ENCODE results near the gene PACSIN2. TPM values are rescaled to one million over a fixed set of nuclear protein-coding genes. Genes with fewer than 3 reads are reported as not detected.
A peak's percentile ranks its signal among the peaks of the same experiment; 100 is the strongest.
"Not testable (repeated sequence)": the region's sequence is repeated elsewhere in the genome, so short reads cannot be mapped to it uniquely, and the experiment has no call there.

Gene PACSIN2
- polyA plus RNA-seq, 3 donors from 2014 or later: 18.4 to 31.6 (median 23.0) TPM

DNA sequence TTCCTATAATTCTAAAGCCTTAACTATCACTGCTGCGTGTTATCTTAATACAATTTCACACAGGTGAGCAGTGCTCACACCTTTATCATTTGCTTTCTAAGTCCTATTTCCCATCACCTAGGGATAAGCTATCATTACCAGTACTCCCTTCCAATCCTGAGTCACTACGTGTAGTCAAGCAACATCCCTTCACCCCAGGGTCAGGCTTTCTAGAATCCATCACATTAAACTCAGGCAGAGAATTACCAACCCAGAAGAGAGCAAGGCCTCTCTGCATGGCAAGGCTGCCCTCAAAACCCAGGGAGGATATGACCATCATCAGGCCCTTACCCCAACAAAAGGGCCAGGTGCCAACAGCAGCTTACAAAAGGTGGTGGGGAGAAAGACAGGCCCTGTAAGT is 9.8 kb downstream of the PACSIN2 start:
- Mint-ChIP-seq H3K27me3 (ENCODE audit: low read depth in 3 of 3) (peaks cover 0 to 2% (median 2%) of the 10 kb centered on the region in 3 donors), H3K4me1 (peaks cover 57 to 63% of the 10 kb centered on the region in 2 donors), H3K4me3 (no peak overlapping the region), H3K9me3 (no peaks in the 10 kb centered on the region), H3K36me3 (no peaks in the 10 kb centered on the region), H3K27ac (peak overlapping the region in 3 of 6 donors; percentile 49 to 53 (median 51))
- DNase-seq: no peak

DNA sequence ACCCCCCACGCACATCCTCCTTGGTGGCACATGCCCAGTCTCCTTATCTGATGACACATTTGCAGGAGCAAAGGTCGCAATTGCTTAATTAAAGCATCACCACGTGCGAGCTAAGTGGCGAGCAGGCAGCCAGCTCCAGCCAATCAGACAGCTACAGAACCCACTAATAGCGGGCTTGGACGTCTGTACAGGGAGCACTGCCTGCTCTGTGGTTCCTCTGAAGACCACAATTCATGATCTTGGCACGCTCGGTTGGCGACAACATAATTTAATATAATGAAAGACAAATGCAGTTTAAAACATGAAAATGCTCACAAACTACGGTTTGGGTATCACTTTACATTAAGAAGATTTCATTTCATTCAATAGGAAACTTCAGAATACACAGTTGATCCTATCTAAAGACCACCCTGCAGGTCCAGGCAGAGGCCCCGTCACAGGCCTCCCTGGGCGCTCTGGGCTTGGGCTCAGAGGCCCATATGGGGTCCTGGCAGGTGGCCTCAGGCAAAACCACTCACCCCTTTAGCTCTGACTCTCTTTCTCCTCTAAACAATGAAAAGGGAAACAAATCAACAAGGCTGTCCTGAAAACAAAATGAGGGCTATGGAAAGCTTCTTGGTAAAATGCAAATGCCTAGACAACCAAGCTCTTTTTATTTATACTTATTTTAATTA is 10.4 kb downstream of the PACSIN2 start:
- peaks cover 57 to 66% of the 10 kb centered on the region in 2 donors for H3K4me1 Mint-ChIP-seq
- peak overlapping the region in 4 of 6 donors; percentile 23 to 62 (median 44) for H3K27ac Mint-ChIP-seq
- no peaks in the 10 kb centered on the region for H3K36me3 Mint-ChIP-seq
- peaks cover 0 to 2% (median 0%) of the 10 kb centered on the region in 3 donors for H3K27me3 Mint-ChIP-seq (ENCODE audit: low read depth in 3 of 3)
- H3K9me3 Mint-ChIP-seq: no peaks in the 10 kb centered on the region
- H3K4me3 Mint-ChIP-seq: peak overlapping the region in 4 of 5 donors; percentile 27 to 53 (median 36)
- peak; percentile 17 to 35 (median 31) for DNase-seq

DNA sequence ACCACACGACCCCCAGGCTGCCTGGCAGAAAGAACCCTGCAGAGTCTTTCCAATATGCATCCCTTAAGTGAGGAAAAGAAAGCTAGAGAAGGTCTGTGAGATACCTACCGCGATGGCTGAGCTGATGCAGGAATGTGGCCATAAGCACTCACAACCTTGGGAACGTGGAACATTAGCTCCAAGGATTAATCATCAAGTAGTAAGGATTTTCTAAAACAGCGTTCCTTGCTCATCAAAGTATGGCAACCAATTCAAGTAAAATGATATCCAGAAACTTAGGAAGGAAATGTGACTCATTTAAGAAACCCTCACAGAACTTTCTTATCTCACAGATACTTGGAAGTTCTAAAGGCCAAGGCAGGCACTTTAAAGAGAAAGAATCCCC is 12.8 kb downstream of the PACSIN2 start:
- Mint-ChIP-seq H3K27me3 (ENCODE audit: low read depth in 3 of 3) (peaks cover 0 to 2% (median 0%) of the 10 kb centered on the region in 3 donors), H3K4me3 (no peak overlapping the region), H3K27ac (peak overlapping the region in 1 of 6 donors; percentile 21), H3K9me3 (no peaks in the 10 kb centered on the region), H3K36me3 (no peaks in the 10 kb centered on the region), H3K4me1 (peaks cover 72 to 88% of the 10 kb centered on the region in 2 donors)
- DNase-seq: no peak

DNA sequence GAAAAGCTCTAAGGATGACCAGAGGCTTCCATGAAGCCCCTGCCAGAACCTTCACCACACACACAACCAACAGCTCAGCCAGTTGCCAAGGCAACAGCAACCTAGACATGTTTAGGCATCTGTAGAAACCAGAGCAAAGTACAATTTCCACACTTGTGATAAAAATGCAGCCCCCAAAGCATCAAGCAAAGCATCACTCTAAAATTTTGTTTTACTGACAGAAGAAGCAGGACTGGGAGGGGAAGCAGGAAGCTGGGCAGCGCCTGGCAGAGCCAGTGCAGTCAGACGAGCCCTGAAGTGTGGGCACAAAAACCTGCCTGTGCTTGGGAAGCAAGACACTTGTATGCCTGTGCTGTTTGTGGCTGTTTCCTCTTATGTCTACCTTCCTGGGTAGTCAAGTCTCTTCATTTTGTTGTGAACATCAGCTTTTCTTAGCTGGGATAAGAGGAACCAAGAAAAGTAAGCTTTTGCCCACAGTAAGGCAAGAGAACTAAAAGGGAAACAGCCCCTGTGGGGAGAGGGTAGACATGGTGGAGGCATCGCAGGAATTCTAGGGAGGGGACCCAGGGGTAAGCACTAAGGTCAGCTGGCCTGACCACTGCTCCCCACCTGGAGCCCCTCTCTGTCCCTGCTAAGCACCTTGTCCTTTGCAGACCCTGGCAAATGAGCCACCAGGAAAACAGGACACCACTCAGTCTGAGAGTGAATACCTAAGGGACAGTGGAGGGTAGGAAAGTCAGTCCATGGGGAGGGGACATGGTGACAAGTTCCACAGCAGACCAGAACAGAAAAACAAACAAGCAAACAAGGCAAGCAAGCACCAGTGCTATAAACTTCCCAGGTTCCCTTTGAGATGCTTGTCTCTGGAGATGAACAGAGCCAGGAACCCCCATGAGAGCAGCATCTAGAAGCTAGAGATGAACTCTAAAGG is 13.4 kb downstream of the PACSIN2 start:
- Mint-ChIP-seq H3K9me3 (no peaks in the 10 kb centered on the region), H3K27me3 (ENCODE audit: low read depth in 3 of 3) (no peaks in the 10 kb centered on the region), H3K36me3 (no peaks in the 10 kb centered on the region), H3K4me3 (peak overlapping the region in 1 of 5 donors; percentile 10), H3K4me1 (peaks cover 74 to 83% of the 10 kb centered on the region in 2 donors), H3K27ac (peak overlapping the region; percentile 3 to 58 (median 38))
- DNase-seq: no peak

DNA sequence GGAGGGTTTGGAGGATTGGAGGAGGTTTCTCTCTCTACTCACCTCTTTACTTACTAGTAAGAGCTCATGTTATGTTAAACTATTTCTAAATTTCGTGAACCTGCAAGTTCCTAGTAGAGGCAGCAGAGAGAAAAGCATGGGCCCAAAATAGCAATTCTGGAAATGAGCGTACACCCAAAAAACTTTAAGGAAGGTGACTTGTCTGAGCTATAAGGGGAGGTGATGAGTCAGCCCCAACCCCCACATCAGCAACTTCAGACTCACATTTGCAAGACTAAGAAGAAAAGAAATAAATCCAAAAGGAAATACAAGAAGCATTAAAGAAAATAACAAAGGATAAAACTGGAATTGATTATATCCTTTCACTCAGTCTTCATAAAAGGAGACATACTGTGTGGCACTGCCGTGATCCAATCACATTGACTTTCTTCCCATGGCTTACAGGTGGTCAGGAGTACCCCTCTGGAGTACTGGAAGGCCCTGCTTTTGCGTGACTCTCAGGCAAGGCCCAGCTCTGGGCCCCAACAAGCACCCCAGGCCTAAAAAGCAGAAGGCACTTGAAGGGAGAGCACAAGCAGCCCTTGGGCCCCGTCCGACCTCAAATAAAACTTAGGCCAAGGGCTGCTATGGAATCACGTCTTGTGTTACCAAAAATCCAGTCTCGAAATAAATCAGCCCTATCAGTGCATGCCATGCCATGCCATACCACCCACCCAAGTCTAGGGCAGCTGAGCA is 14.3 kb downstream of the PACSIN2 start:
- Mint-ChIP-seq H3K27me3 (ENCODE audit: low read depth in 3 of 3) (no peaks in the 10 kb centered on the region), H3K4me3 (no peak overlapping the region), H3K9me3 (no peaks in the 10 kb centered on the region), H3K4me1 (peaks cover 71 to 76% of the 10 kb centered on the region in 2 donors), H3K27ac (peak overlapping the region in 5 of 6 donors; percentile 13 to 47 (median 30)), H3K36me3 (no peaks in the 10 kb centered on the region)
- no peak for DNase-seq

DNA sequence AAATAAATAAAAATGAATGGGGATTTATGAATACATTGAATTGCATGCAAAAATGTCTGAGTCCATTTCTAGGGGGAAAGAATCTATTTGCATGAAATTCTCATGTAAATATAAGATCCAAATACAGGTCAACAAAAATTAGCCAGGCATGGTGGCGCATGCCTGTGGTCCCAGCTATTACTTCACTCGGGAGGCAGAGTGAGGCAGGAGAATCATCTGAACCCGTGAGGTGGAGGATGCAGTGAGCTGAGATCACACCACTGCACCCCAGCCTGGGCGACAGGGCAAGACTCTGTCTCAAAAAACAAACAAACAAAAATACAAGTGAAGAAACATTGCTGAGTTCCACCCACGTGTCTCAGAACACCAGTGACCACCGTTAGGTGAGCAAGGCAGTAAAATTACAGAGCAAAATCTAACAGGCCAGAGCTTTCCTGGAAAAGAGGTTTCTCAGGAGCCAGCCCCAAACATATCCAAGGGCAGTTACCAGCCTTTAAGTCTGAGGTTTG is 17.3 kb downstream of the PACSIN2 start:
- H3K4me1 Mint-ChIP-seq: peaks cover 61 to 62% of the 10 kb centered on the region in 2 donors
- H3K27ac Mint-ChIP-seq: peak overlapping the region in 2 of 6 donors; percentile 26 to 72
- no peak for DNase-seq
- H3K27me3 Mint-ChIP-seq (ENCODE audit: low read depth in 3 of 3): no peaks in the 10 kb centered on the region
- no peak overlapping the region for H3K4me3 Mint-ChIP-seq
- H3K9me3 Mint-ChIP-seq: no peaks in the 10 kb centered on the region
- H3K36me3 Mint-ChIP-seq: no peaks in the 10 kb centered on the region

DNA sequence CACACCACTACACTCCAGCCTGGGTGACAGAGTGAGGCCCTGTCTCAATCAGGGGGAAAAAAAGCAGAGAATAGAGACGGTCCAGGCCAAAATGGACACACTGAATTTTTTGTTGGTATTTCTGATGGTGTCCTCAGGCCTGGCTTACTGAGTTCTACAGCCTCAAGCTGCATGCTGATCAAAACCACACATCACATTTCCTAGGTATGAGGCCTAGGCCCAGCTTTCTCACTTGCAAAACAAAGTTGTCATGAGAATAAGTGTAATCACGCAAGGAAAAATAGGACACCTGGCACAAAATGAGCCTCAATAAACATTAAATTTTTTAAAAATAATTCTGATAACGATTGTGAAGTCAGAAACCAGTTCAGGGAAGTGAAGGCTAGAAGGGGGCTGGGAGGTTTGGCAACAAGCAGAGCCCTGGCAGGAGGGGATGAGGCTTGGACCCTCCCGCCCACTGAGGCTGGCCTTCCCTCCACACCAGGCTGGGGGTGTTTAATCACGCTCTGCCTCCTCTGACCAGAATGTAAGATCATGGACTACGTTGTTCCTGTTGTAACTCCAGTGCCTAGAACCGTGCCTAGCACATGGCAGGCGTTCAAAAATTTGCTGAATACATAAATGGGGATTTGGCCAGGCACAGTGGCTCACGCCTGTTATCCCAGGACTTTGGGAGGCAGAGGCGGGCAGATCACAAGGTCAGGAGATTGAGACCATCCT is 18.1 kb downstream of the PACSIN2 start:
- Mint-ChIP-seq H3K27ac (peak overlapping the region in 1 of 6 donors; percentile 35), H3K4me1 (peaks cover 56 to 61% of the 10 kb centered on the region in 2 donors), H3K36me3 (peaks cover 0 to 3% (median 0%) of the 10 kb centered on the region in 3 donors), H3K27me3 (ENCODE audit: low read depth in 3 of 3) (no peaks in the 10 kb centered on the region), H3K4me3 (no peak overlapping the region), H3K9me3 (no peaks in the 10 kb centered on the region)
- DNase-seq: no peak

DNA sequence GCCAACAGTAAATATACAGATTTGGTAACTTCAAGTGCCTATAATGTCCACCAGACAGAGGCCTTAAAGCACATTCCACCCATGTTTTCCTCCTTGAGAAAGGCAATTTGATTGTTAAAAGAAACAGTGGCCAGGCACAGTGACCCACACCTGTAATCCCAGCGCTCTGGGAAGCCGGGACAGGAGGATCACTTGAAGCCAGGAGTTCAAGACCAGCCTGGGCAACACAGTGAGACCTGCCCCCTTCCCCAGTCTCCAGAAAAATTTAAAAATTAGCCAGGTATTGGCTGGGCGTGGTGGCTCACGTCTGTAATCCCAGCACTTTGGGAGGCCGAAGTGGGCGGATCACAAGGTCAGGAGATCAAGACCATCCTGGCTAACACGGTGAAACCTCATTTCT is 19.3 kb downstream of the PACSIN2 start:
- not testable (repeated sequence) for DNase-seq; H3K4me3 Mint-ChIP-seq; H3K36me3 Mint-ChIP-seq; H3K9me3 Mint-ChIP-seq; H3K27me3 Mint-ChIP-seq (ENCODE audit: low read depth in 3 of 3)
- Mint-ChIP-seq H3K4me1 (peaks cover 46 to 56% of the 10 kb centered on the region in 2 donors), H3K27ac (peak overlapping the region in 1 of 6 donors; percentile 7)

DNA sequence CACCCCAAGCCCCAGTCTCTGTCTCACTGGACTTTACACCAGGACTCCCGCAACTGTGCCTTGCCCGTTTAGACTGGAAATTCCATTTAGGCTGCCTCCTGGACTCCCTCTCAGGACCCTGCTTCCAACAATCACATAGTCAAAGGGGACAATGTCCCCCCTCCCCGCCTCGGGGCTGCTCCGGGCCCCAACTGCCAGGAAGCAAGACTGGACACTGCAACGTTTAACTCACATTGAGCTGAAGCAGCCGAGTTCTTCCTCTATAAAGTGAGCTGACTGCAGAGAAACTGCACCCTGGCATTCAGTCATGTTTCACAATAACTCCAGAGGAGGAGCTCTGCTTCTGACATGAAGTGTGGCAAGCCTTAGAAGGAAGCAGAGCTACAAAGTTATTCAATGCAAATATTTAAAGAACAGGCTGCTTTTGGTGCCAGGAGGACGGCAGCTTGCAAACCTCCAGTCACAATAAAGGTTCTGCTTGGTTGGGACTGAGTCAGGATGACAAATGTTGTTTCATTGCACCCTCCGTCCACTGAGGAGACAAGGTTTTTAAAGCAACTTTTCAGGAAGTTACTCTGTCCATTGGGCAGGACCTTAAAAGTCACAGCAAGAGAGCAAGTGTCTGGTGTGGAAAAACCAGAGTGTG is 19.9 kb downstream of the PACSIN2 start:
- Mint-ChIP-seq H3K27me3 (ENCODE audit: low read depth in 3 of 3) (no peaks in the 10 kb centered on the region), H3K27ac (peak overlapping the region in 1 of 6 donors; percentile 7), H3K4me3 (no peak overlapping the region), H3K36me3 (peaks cover 0 to 3% (median 0%) of the 10 kb centered on the region in 3 donors), H3K4me1 (peaks cover 45 to 57% of the 10 kb centered on the region in 2 donors), H3K9me3 (no peaks in the 10 kb centered on the region)
- DNase-seq: no peak

DNA sequence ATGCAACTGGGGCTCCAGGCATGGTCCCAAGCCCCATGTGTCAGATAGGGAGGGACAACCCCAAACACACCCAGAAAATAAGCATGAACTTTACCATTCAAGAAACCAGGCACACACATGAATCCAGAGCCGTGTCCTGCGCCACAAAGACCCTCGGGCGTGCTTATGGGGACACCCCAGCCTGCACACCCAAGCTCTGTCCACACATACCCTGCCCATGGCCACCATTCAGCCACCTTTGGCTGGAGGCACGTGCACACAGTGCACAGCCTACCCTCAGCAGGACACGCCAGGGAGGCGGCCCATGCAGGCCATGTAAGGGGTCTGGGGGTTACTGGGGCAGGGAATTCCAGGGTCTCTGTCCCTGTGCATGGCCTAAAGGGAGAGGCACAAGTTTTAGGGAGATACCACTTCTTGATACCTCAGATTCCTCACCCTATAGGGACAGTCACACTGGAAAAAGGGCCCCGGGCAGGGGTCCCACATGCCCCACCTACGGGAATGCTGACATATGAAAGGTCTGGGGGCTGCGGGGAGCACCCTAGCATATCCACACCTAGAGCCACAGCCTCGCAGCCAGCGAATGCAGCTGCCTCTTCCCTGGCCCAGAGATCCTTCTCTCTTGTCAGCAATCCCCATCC is 20.6 kb downstream of the PACSIN2 start:
- Mint-ChIP-seq H3K27me3 (ENCODE audit: low read depth in 3 of 3) (no peaks in the 10 kb centered on the region), H3K36me3 (peaks cover 0 to 3% (median 0%) of the 10 kb centered on the region in 3 donors), H3K4me1 (peaks cover 45 to 53% of the 10 kb centered on the region in 2 donors), H3K27ac (no peak overlapping the region), H3K4me3 (no peak overlapping the region), H3K9me3 (no peaks in the 10 kb centered on the region)
- no peak for DNase-seq

DNA sequence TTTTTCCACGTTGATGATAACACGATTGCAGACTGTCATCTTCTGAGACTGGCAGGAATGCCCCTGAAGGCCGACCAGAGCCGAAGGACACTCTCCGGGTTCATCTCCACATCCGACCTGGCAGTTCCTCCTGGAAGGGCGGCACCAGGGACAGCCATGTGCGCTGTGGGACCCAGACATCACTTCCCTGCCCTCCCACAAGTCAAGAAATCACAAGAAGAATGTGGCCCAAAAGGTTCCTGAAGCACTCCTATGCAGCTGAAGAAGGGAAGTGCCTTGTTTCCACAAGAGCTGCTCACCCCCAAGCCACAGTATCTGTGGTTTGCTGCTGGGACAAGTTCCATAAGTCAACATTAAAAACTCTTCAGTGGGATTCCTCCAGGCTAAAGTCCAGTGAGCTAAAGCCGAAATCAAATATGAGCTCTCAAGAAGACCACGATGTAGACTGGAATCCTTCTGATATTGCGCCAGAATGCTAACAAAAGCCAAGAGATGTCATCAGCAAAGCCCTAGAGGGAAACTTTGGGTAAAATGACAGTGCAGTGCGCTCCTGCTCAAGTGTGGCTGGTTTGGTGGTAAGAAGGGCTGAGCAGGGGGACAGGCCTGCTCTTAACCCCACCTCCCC is 21.2 kb downstream of the PACSIN2 start:
- Mint-ChIP-seq H3K27me3 (ENCODE audit: low read depth in 3 of 3) (no peaks in the 10 kb centered on the region), H3K4me3 (no peak overlapping the region), H3K4me1 (peaks cover 40 to 47% of the 10 kb centered on the region in 2 donors), H3K27ac (no peak overlapping the region), H3K36me3 (peaks cover 0 to 3% (median 0%) of the 10 kb centered on the region in 3 donors), H3K9me3 (no peaks in the 10 kb centered on the region)
- DNase-seq: no peak
